GM19468 (cell line): ENCODE results near the gene DYNC1I1.

Experiments
- ATAC-seq: cut with Tn5 transposase; IDR thresholded peaks from one replicate; pipeline ENCODE4 v1.9.1; 2021; ENCODE audit warnings: mild to moderate bottlenecking, moderate library complexity, moderate number of reproducible peaks; ENCODE audit not compliant: unreplicated experiment; ENCODE audit errors: extremely low read depth

The DYNC1I1 gene

GRCh38 chr7:96055717-96056116 lies 283.4 kb downstream of the DYNC1I1 start:
- ATAC-seq: no peak

GRCh38 chr7:96059075-96059474 lies 286.7 kb downstream of the DYNC1I1 start:
- no peak for ATAC-seq

- no peak for ATAC-seq
These were observed 288.7 kb downstream of the DYNC1I1 start for GRCh38 chr7:96061009-96061408.

- ATAC-seq: no peak
These were observed 289.5 kb downstream of the DYNC1I1 start for GRCh38 chr7:96061844-96062243.

- no peak for ATAC-seq
These were observed 295.0 kb downstream of the DYNC1I1 start for GRCh38 chr7:96067321-96067720.

- ATAC-seq: no peak
These were observed 297.0 kb downstream of the DYNC1I1 start for GRCh38 chr7:96069401-96069800.

- ATAC-seq: no peak
These were observed 302.5 kb downstream of the DYNC1I1 start for GRCh38 chr7:96074871-96075270.

- no peak for ATAC-seq
These were observed 303.4 kb downstream of the DYNC1I1 start for GRCh38 chr7:96075510-96076349.

- no peak for ATAC-seq
These were observed 304.0 kb downstream of the DYNC1I1 start for GRCh38 chr7:96076350-96076707.

GRCh38 chr7:96080027-96080426 lies 307.7 kb downstream of the DYNC1I1 start:
- no peak for ATAC-seq

- no peak for ATAC-seq
These were observed 312.7 kb downstream of the DYNC1I1 start for GRCh38 chr7:96084881-96085553.

- no peak for ATAC-seq
These were observed 313.6 kb downstream of the DYNC1I1 start for GRCh38 chr7:96085953-96086352.

GRCh38 chr7:96088579-96088978 lies 316.2 kb downstream of the DYNC1I1 start:
- ATAC-seq: no peak

GRCh38 chr7:96089511-96089910 lies 317.2 kb downstream of the DYNC1I1 start:
- ATAC-seq: no peak

GRCh38 chr7:96090756-96091155 lies 318.4 kb downstream of the DYNC1I1 start:
- ATAC-seq: no peak

GRCh38 chr7:96093435-96093834 lies 321.1 kb downstream of the DYNC1I1 start:
- ATAC-seq: no peak

GRCh38 chr7:96097835-96098234 lies 325.5 kb downstream of the DYNC1I1 start:
- ATAC-seq: no peak

- ATAC-seq: no peak
These were observed 328.4 kb downstream of the DYNC1I1 start for GRCh38 chr7:96100737-96101136.

GRCh38 chr7:96102096-96102811 lies 329.9 kb downstream of the DYNC1I1 start:
- ATAC-seq: no peak

GRCh38 chr7:96104984-96105383 lies 332.6 kb downstream of the DYNC1I1 start:
- ATAC-seq: no peak

- no peak for ATAC-seq
These were observed 339.1 kb downstream of the DYNC1I1 start for GRCh38 chr7:96111405-96111804.
